Mesothelial cell of epicardium (in vitro differentiated cells): ENCODE data around the gene MGAM2. TPM values are rescaled to one million over a fixed set of nuclear protein-coding genes. Genes with fewer than 3 reads are reported as not detected.

Source experiments
- DNase-seq, 2 experiments: peaks; one replicate each; pipeline ENCODE4 v3.0.0; 2021; ENCODE audit warnings: low spot score in 2 of 2; ENCODE audit not compliant: unreplicated experiment in 2 of 2
- H3K27ac Mint-ChIP-seq: 2 replicates; pipeline ENCODE4 v1.8.0; 2021; ENCODE audit warnings: mixed read lengths
- H3K27me3 Mint-ChIP-seq: 2 replicates; pipeline ENCODE4 v1.8.0; 2021; ENCODE audit warnings: low read depth, mixed read lengths
- H3K36me3 Mint-ChIP-seq: 2 replicates; pipeline ENCODE4 v1.8.0; 2021; ENCODE audit warnings: mixed read lengths
- H3K4me1 Mint-ChIP-seq: 2 replicates; pipeline ENCODE4 v1.8.0; 2021; ENCODE audit warnings: mixed read lengths
- H3K4me3 Mint-ChIP-seq: 2 replicates; pipeline ENCODE4 v1.8.0; 2021; ENCODE audit warnings: mild to moderate bottlenecking, moderate library complexity, mixed read lengths
- H3K9me3 Mint-ChIP-seq: 2 replicates; pipeline ENCODE4 v1.8.0; 2021; ENCODE audit warnings: mixed read lengths
- CTCF ChIP-seq: fragments of 200-600 bp; sonication (generic); IDR thresholded peaks from one replicate; pipeline ENCODE4 v1.5.0; 2021; ENCODE audit warnings: antibody characterized with exemption; ENCODE audit not compliant: unreplicated experiment
- total RNA-seq: library from RNA; stranded (reverse); gene quantifications from 3 replicates; pipeline ENCODE4 v1.2.1, GENCODE V29; 2021

MGAM2 gene
- total RNA-seq, 1 donor from 2014 or later, result 0.13 TPM

GRCh38 chr7:142085428-142085827, 26.1 kb upstream of the MGAM2 start:
- Mint-ChIP-seq H3K9me3 (no peaks in the 10 kb centered on the region), H3K27me3 (peaks cover 9% of the 10 kb centered on the region)

GRCh38 chr7:142088022-142088714, 23.4 kb upstream of the MGAM2 start:
- no peak for TF ChIP-seq CTCF
- H3K27ac Mint-ChIP-seq, result no peak overlapping the region
- H3K36me3 Mint-ChIP-seq, result no peaks in the 10 kb centered on the region
- H3K4me3 Mint-ChIP-seq, result no peak overlapping the region
- no peak for DNase-seq
- H3K9me3 Mint-ChIP-seq, result no peaks in the 10 kb centered on the region
- H3K27me3 Mint-ChIP-seq, result peaks cover 1% of the 10 kb centered on the region
- no peaks in the 10 kb centered on the region for H3K4me1 Mint-ChIP-seq

More at GRCh38 chr7:142085428-142085827, 26.1 kb upstream of the MGAM2 start:
- TF ChIP-seq CTCF, result no peak
- Mint-ChIP-seq H3K4me3 (no peak overlapping the region), H3K27ac (no peak overlapping the region), H3K4me1 (no peaks in the 10 kb centered on the region), H3K36me3 (no peaks in the 10 kb centered on the region)
- no peak for DNase-seq

GRCh38 chr7:142089035-142089434, 22.5 kb upstream of the MGAM2 start:
- no peak overlapping the region for H3K4me3 Mint-ChIP-seq
- H3K9me3 Mint-ChIP-seq, result no peaks in the 10 kb centered on the region
- H3K27ac Mint-ChIP-seq, result no peak overlapping the region
- H3K27me3 Mint-ChIP-seq, result peaks cover 1% of the 10 kb centered on the region
- TF ChIP-seq CTCF, result no peak
- H3K4me1 Mint-ChIP-seq, result no peaks in the 10 kb centered on the region
- H3K36me3 Mint-ChIP-seq, result no peaks in the 10 kb centered on the region
- DNase-seq, result no peak

GRCh38 chr7:142091961-142092360, 19.6 kb upstream of the MGAM2 start:
- no peak for TF ChIP-seq CTCF
- DNase-seq, result no peak
- Mint-ChIP-seq H3K27me3 (peaks cover 1% of the 10 kb centered on the region), H3K9me3 (no peaks in the 10 kb centered on the region), H3K4me3 (no peak overlapping the region), H3K4me1 (no peaks in the 10 kb centered on the region), H3K36me3 (no peaks in the 10 kb centered on the region), H3K27ac (no peak overlapping the region)

GRCh38 chr7:142094861-142095260, 16.7 kb upstream of the MGAM2 start:
- Mint-ChIP-seq H3K27me3 (peaks cover 1% of the 10 kb centered on the region), H3K9me3 (no peaks in the 10 kb centered on the region), H3K27ac (no peak overlapping the region), H3K36me3 (no peaks in the 10 kb centered on the region), H3K4me1 (no peaks in the 10 kb centered on the region), H3K4me3 (no peak overlapping the region)
- TF ChIP-seq CTCF, result no peak
- no peak for DNase-seq

GRCh38 chr7:142097571-142097970, 13.9 kb upstream of the MGAM2 start:
- no peak for TF ChIP-seq CTCF
- no peaks in the 10 kb centered on the region for H3K9me3 Mint-ChIP-seq
- DNase-seq, result no peak

More at GRCh38 chr7:142097571-142097970, 13.9 kb upstream of the MGAM2 start:
- Mint-ChIP-seq H3K27ac (no peak overlapping the region), H3K4me3 (no peak overlapping the region), H3K4me1 (no peaks in the 10 kb centered on the region), H3K36me3 (no peaks in the 10 kb centered on the region), H3K27me3 (no peaks in the 10 kb centered on the region)
